ENCODE data around the gene HSF2BP. TPM values are rescaled to one million over a fixed set of nuclear protein-coding genes. Genes with fewer than 3 reads are reported as not detected.
"Not testable (repeated sequence)": the region's sequence is repeated elsewhere in the genome, so short reads cannot be mapped to it uniquely, and the experiment has no call there.

Gene HSF2BP
- total RNA-seq, 2 experiments from 2014 or later, result 1.5 to 1.6 TPM

GRCh38 chr21:43662286-43662685 is 3.0 kb upstream of the HSF2BP start:
- DNase-seq (no peak), ATAC-seq (no peak)
- Mint-ChIP-seq H3K4me3 (peak overlapping the region; percentile 94), H3K9me3 (ENCODE audit: low read depth) (no peaks in the 10 kb centered on the region), H3K36me3 (ENCODE audit: low read depth) (peaks cover 63% of the 10 kb centered on the region), H3K4me1 (peaks cover 54% of the 10 kb centered on the region), H3K27ac (peak overlapping the region; percentile 92), H3K27me3 (no peaks in the 10 kb centered on the region)
- ChIA-PET CTCF (interaction anchor here (0.7 to 1.5 kb wide), 4 partner anchors 14 to 403 kb away, joined by 3 to 5 read pairs (median 3); no protein-coding TSS in a partner anchor), POLR2A (no interaction called here)
- intact Hi-C loops (cut with DNase I, micrococcal nuclease), result loop anchor here in 1 of 2 experiments (5.0 kb wide), 1 partner anchor 65 kb away; no protein-coding TSS in a partner anchor

DNA sequence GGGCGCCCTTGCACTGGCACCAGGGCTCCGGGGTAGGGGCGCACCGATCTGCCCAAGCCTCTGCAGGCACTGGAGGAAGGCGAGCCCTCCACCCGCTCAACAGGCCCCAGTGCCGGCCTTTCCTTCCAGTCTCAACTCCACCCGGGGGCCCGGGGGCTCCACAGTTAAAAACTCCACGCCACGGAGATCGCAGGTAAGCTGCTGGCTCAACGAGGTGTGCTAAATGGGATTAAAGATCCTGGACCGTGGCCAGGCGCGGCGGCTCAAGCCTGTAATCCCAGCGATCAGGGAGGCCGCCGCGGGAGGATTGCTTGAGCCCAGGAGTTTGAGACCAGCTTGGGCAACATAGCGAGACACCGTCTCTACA is 536 bp downstream of the HSF2BP start:
- no peaks in the 10 kb centered on the region for H3K9me3 Mint-ChIP-seq (ENCODE audit: low read depth)
- no peak for ATAC-seq
- POLR2A ChIA-PET, result no interaction called here
- peak overlapping the region; percentile 93 for H3K27ac Mint-ChIP-seq
- no peaks in the 10 kb centered on the region for H3K27me3 Mint-ChIP-seq
- peak overlapping the region; percentile 94 for H3K4me3 Mint-ChIP-seq
- intact Hi-C loops (cut with DNase I, micrococcal nuclease), result loop anchor here (1.0 to 10.0 kb wide), 10 partner anchors 61 to 779 kb away; partner anchors contain the start of genes PKNOX1 (in 2 of the 2), AGPAT3 (in 1 of the 2), CSTB (in 1 of the 2) and NDUFV3 (in 1 of the 2)
- CTCF ChIA-PET, result no interaction called here
- DNase-seq, result no peak
- H3K4me1 Mint-ChIP-seq, result peaks cover 39% of the 10 kb centered on the region
- peaks cover 33% of the 10 kb centered on the region for H3K36me3 Mint-ChIP-seq (ENCODE audit: low read depth)

GRCh38 chr21:43658088-43658741 is 1.1 kb downstream of the HSF2BP start:
- peaks cover 39% of the 10 kb centered on the region for H3K4me1 Mint-ChIP-seq
- ChIA-PET CTCF (no interaction called here), POLR2A (no interaction called here)
- peaks cover 31% of the 10 kb centered on the region for H3K36me3 Mint-ChIP-seq (ENCODE audit: low read depth)
- H3K27me3 Mint-ChIP-seq, result no peaks in the 10 kb centered on the region
- no peak overlapping the region for H3K4me3 Mint-ChIP-seq
- DNase-seq (no peak), ATAC-seq (no peak)
- H3K27ac Mint-ChIP-seq, result peak overlapping the region; percentile 61
- no peaks in the 10 kb centered on the region for H3K9me3 Mint-ChIP-seq (ENCODE audit: low read depth)
- intact Hi-C loops (cut with DNase I, micrococcal nuclease), result loop anchor here (2.0 to 10.0 kb wide), 5 partner anchors 71 to 683 kb away; partner anchors contain the start of genes AGPAT3 (in 1 of the 2), CSTB (in 1 of the 2) and PKNOX1 (in 1 of the 2)

DNA sequence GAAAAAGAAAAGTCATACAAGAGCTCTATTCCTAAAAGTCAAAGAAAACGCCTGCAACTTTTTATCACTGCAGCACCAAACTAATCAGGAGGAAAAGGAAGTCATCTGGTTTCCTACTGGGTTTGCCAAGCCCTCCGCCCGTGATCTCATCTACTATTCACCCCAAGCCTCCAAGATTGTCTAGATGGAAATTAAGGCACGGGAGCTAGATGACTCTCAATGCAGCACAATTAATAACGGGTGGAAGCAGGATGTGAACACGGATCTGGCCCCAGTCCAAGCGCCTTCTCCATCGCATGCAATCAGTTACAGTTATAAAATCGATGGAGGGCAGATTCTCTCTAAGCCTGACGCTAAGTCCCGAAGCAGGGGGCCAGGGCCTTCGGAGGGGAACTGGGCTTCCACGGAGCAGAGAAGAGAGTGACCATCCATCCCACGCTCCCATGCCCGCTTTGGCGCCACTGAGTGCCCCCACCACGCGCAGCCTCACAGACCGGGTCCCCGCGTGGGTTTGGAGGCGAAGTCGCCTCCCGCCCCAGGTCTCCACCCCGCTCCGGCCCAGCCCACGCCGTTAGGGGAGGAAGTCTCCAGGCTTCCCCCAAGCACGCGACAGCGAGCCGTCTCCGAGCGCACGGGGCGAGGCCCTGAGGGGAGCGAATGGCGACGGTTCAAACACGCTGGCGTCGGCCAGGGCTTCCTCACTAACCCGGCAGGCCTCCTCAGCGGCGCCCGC is 1.8 kb downstream of the HSF2BP start:
- ChIA-PET CTCF (interaction anchor here (2.5 kb wide), 1 partner anchor 11 kb away, joined by 15 read pairs; no protein-coding TSS in a partner anchor), POLR2A (no interaction called here)
- Mint-ChIP-seq H3K9me3 (ENCODE audit: low read depth) (no peaks in the 10 kb centered on the region), H3K4me3 (no peak overlapping the region), H3K27me3 (no peaks in the 10 kb centered on the region), H3K36me3 (ENCODE audit: low read depth) (peaks cover 24% of the 10 kb centered on the region), H3K27ac (no peak overlapping the region), H3K4me1 (peaks cover 32% of the 10 kb centered on the region)
- DNase-seq (no peak), ATAC-seq (no peak)
- intact Hi-C loops (cut with DNase I, micrococcal nuclease), result loop anchor here (2.0 to 10.0 kb wide), 5 partner anchors 71 to 683 kb away; partner anchors contain the start of genes AGPAT3 (in 1 of the 2), CSTB (in 1 of the 2) and PKNOX1 (in 1 of the 2)

DNA sequence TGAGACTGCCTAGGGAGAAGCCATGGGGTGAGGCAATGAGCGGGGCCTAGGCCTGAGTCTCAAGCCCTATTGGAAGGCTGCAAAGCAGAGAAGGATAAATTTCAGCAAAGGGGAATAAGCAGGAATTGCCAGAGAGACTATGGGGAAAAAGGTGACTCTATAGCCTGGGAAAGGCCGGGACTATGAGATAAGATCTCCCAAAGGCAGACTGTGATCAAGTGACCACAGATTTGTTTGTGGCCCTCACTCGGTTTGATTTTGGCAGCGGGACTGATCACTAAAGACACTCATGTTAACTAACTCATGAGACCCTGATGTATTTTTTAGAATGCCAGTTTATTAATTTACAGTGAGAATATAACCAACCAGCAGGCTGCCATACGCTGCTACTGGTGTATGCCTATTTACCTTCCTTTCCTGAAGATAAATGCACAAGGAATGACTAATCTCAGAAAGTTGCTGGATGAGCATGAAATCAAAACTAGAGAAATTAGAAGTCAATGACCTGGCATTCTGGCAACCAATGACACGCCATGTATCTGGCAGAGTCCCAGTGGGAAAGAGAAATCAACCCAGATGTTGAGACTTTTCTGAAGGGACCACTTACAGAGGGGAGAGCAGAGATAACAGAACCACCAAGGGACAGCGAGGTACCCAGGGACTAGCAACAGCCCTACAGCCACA is 4.3 kb downstream of the HSF2BP start:
- H3K9me3 Mint-ChIP-seq (ENCODE audit: low read depth), result no peaks in the 10 kb centered on the region
- DNase-seq (no peak), ATAC-seq (no peak)
- H3K27me3 Mint-ChIP-seq, result no peaks in the 10 kb centered on the region
- peak overlapping the region; percentile 53 for H3K27ac Mint-ChIP-seq
- H3K4me1 Mint-ChIP-seq, result peaks cover 12% of the 10 kb centered on the region
- intact Hi-C loops (cut with DNase I, micrococcal nuclease), result loop anchor here in 1 of 2 experiments (10.0 kb wide), 3 partner anchors 210 to 680 kb away; partner anchors contain the start of genes AGPAT3 and PKNOX1
- POLR2A ChIA-PET, result no interaction called here
- H3K4me3 Mint-ChIP-seq, result no peak overlapping the region
- H3K36me3 Mint-ChIP-seq (ENCODE audit: low read depth), result no peaks in the 10 kb centered on the region
- CTCF ChIA-PET, result interaction anchor here (2.5 kb wide), 1 partner anchor 8 kb away, joined by 15 read pairs; no protein-coding TSS in a partner anchor

DNA sequence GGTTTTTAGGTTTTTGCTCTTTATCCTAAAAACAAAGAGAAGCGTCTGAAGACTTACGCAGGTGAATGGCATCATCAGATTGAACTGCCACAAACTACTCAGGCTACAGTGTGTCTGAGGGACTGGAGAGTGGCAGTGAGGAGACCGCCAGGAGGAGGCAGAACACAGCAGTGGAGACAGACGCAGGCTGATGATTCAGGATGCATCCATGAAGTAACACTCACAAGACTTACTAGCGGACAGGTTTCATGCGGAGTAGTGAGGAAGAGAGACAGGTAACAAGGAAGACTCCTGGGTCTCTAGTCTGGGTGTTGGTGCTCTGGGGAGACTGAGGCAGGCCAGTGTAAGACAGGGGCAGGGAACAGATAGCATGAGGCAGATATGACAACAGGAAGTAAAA is 5.7 kb downstream of the HSF2BP start:
- no peak overlapping the region for H3K27ac Mint-ChIP-seq
- POLR2A ChIA-PET, result no interaction called here
- CTCF ChIA-PET, result no interaction called here

GRCh38 chr21:43652616-43653015 is 6.7 kb downstream of the HSF2BP start:
- no peaks in the 10 kb centered on the region for H3K9me3 Mint-ChIP-seq (ENCODE audit: low read depth)
- intact Hi-C loops (cut with DNase I, micrococcal nuclease), result loop anchor here in 1 of 2 experiments (10.0 kb wide), 3 partner anchors 212 to 678 kb away; partner anchors contain the start of genes AGPAT3 and PKNOX1
- DNase-seq (no peak), ATAC-seq (no peak)
- H3K4me1 Mint-ChIP-seq, result peaks cover 6% of the 10 kb centered on the region
- no peak overlapping the region for H3K27ac Mint-ChIP-seq
- no peaks in the 10 kb centered on the region for H3K27me3 Mint-ChIP-seq
- H3K4me3 Mint-ChIP-seq, result no peak overlapping the region
- ChIA-PET CTCF (interaction anchor here (0.8 kb wide), 1 partner anchor 41 kb away, joined by 4 read pairs; no protein-coding TSS in a partner anchor), POLR2A (no interaction called here)
- H3K36me3 Mint-ChIP-seq (ENCODE audit: low read depth), result no peaks in the 10 kb centered on the region

More for the DNA sequence above, 5.7 kb downstream of the HSF2BP start:
- Mint-ChIP-seq H3K4me1 (peaks cover 6% of the 10 kb centered on the region), H3K9me3 (ENCODE audit: low read depth) (no peaks in the 10 kb centered on the region), H3K27me3 (no peaks in the 10 kb centered on the region), H3K4me3 (no peak overlapping the region), H3K36me3 (ENCODE audit: low read depth) (no peaks in the 10 kb centered on the region)
- no peak for ATAC-seq
- intact Hi-C loops (cut with DNase I, micrococcal nuclease), result loop anchor here in 1 of 2 experiments (10.0 kb wide), 3 partner anchors 211 to 679 kb away; partner anchors contain the start of genes AGPAT3 and PKNOX1
- no peak for DNase-seq

- ATAC-seq; H3K9me3 Mint-ChIP-seq (ENCODE audit: low read depth); H3K27me3 Mint-ChIP-seq; H3K4me1 Mint-ChIP-seq; H3K4me3 Mint-ChIP-seq; H3K36me3 Mint-ChIP-seq (ENCODE audit: low read depth); H3K27ac Mint-ChIP-seq; DNase-seq; POLR2A ChIA-PET: not testable (repeated sequence)
- CTCF ChIA-PET, result interaction anchor here (0.8 kb wide), 1 partner anchor 40 kb away, joined by 4 read pairs; no protein-coding TSS in a partner anchor
- intact Hi-C loops (cut with DNase I, micrococcal nuclease), result loop anchor here in 1 of 2 experiments (10.0 kb wide), 3 partner anchors 213 to 677 kb away; partner anchors contain the start of genes AGPAT3 and PKNOX1
Observed at GRCh38 chr21:43651926-43652325, 7.4 kb downstream of the HSF2BP start.

- intact Hi-C loops (cut with DNase I, micrococcal nuclease), result loop anchor here (5.0 kb wide), 3 partner anchors 36 to 726 kb away; no protein-coding TSS in a partner anchor
Observed at GRCh38 chr21:43648171-43648570, 11.1 kb downstream of the HSF2BP start.

DNA sequence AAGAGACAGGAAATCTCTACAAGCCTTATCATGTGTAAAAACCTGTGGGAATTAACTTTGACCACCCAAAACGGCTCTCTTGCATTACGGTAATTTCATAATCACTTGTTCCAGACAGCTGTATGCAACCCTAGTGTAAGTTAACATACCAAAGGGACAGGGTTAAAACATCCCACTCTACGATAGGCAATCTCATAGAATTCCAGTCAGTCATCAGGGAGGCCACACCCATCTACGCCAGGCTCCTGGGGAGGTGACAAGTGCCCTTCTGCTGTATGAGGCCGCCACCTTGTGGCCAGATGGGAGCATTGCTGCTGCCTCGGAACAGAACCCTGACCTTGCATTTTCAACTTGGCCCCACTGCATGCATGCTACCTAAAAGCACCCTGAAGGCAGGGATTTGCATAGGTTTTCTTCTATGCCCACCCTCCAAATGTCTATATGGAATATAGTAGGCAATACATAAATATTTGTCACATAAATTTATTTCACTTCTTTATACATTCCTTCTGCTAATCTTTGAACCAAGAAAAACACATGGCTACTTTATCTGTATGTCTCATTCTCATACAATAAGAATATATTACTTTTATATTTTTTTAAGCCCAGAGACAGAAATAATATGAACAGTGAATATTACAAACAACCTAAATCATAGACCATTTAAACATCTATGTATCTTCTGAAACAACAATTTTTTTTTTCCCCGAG is 12.6 kb downstream of the HSF2BP start:
- H3K27ac Mint-ChIP-seq, result no peak overlapping the region
- intact Hi-C loops (cut with DNase I, micrococcal nuclease), result loop anchor here (2.0 to 5.0 kb wide), 4 partner anchors 18 to 724 kb away; no protein-coding TSS in a partner anchor
- peaks cover 2% of the 10 kb centered on the region for H3K27me3 Mint-ChIP-seq
- peak overlapping the region; percentile 5 for H3K4me3 Mint-ChIP-seq
- H3K36me3 Mint-ChIP-seq (ENCODE audit: low read depth), result no peaks in the 10 kb centered on the region
- no peaks in the 10 kb centered on the region for H3K9me3 Mint-ChIP-seq (ENCODE audit: low read depth)
- H3K4me1 Mint-ChIP-seq, result peaks cover 20% of the 10 kb centered on the region
- DNase-seq (peak; percentile 92), ATAC-seq (peak; percentile 98)
- ChIA-PET POLR2A (no interaction called here), CTCF (interaction anchor here (0.7 to 2.7 kb wide), 5 partner anchors 9 to 447 kb away, joined by 3 to 15 read pairs (median 3); no protein-coding TSS in a partner anchor)

More at GRCh38 chr21:43648171-43648570, 11.1 kb downstream of the HSF2BP start:
- Mint-ChIP-seq H3K4me3 (no peak overlapping the region), H3K36me3 (ENCODE audit: low read depth) (no peaks in the 10 kb centered on the region), H3K9me3 (ENCODE audit: low read depth) (no peaks in the 10 kb centered on the region), H3K27me3 (peaks cover 2% of the 10 kb centered on the region), H3K4me1 (peaks cover 20% of the 10 kb centered on the region), H3K27ac (no peak overlapping the region)
- CTCF ChIA-PET, result interaction anchor here (0.6 kb wide), 1 partner anchor 38 kb away, joined by 4 read pairs; no protein-coding TSS in a partner anchor
- DNase-seq (no peak), ATAC-seq (no peak)
- POLR2A ChIA-PET, result no interaction called here

Measured in activated CD4-positive, alpha-beta T cell treated with anti-CD3 and anti-CD28 coated beads for 36 hours (primary cell).